AG09319 (cell line): ENCODE data around the gene CLOCK.

Source experiments
- DNase-seq: peaks from one replicate; pipeline ENCODE4 v3.0.0-alpha.2; 2010; ENCODE audit warnings: low read depth; ENCODE audit errors: extremely low read depth
- CTCF ChIP-seq: IDR thresholded peaks from 2 replicates; pipeline ENCODE4 v1.5.1; 2011; ENCODE audit warnings: low read depth, mild to moderate bottlenecking, inconsistent platforms, low read length, moderate library complexity

CLOCK gene

GRCh38 chr4:55540271-55540670 is 6.4 kb downstream of the CLOCK start:
- TF ChIP-seq CTCF, result no peak
- DNase-seq, result no peak

DNA sequence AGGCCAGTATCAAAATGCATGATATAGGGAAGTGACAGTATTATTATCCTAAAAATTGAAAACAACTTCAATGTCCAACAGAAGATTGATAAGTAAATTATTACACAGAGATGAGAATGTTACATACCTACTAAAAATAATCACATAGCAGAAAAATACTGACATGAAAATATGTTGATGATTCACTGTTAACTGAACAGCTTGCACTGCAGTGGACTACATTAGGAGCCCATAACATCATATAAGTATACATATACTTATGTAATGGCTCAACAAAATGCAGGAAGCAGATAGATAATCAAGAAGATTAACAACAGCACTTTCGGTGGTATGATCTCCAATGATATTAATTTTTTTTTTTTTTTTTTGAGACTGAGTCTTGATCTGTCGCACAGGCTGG is 7.1 kb downstream of the CLOCK start:
- no peak for TF ChIP-seq CTCF
- DNase-seq, result no peak

- DNase-seq, result no peak
- no peak for TF ChIP-seq CTCF
These were observed 8.2 kb downstream of the CLOCK start for GRCh38 chr4:55538531-55538930.

- no peak for TF ChIP-seq CTCF
- no peak for DNase-seq
These were observed 12.4 kb downstream of the CLOCK start for GRCh38 chr4:55534306-55534705.

- DNase-seq, result no peak
- no peak for TF ChIP-seq CTCF
These were observed 16.0 kb downstream of the CLOCK start for GRCh38 chr4:55530691-55531090.

DNA sequence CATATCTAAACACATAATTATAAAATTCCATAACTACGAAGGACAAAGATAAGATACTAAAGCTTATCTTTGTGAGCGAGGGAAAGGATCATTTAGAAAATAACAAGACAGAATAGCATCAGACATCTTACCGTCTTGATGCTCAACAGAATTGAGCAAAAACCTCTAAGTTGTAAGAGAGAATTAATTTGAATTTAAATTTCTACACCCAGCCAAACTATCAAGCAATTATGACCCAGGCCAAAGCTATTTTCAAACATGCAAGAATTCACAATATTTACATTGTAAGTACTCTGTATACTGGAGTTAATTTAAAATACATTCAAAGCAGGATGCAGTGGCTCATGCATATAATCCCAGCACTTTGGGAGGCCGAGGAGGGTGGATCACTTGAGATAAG is 16.5 kb downstream of the CLOCK start:
- no peak for TF ChIP-seq CTCF
- DNase-seq, result no peak

- no peak for TF ChIP-seq CTCF
These were observed 18.2 kb downstream of the CLOCK start for GRCh38 chr4:55528491-55528890.

More at GRCh38 chr4:55528491-55528890, 18.2 kb downstream of the CLOCK start:
- DNase-seq, result no peak
